Hepatocyte (in vitro differentiated cells): ENCODE results near the gene MIA.

Experiments used
- CTCF ChIP-seq: fragments of 200-600 bp; sonication (generic); IDR thresholded peaks from 2 replicates; pipeline ENCODE4 v1.5.1; 2016; ENCODE audit warnings: antibody characterized with exemption, mild to moderate bottlenecking; ENCODE audit not compliant: poor library complexity
- EZH2 ChIP-seq: fragments of 200-600 bp; sonication (generic); IDR thresholded peaks from 2 replicates; pipeline ENCODE4 v1.6.1; 2016; ENCODE audit warnings: antibody characterized with exemption, mild to moderate bottlenecking, borderline replicate concordance
- EZH2phosphoT487 ChIP-seq: fragments of 200-600 bp; sonication (generic); IDR thresholded peaks from one replicate; pipeline ENCODE4 v1.6.1; 2018; ENCODE audit warnings: antibody characterized with exemption, mild to moderate bottlenecking, low read depth, moderate library complexity; ENCODE audit not compliant: unreplicated experiment, severe bottlenecking

- no peak for TF ChIP-seq CTCF
- TF ChIP-seq EZH2 = no peak
- no peak for TF ChIP-seq EZH2phosphoT487
Observed at GRCh38 chr19:40803170-40803856, 28.0 kb downstream of the MIA start.
